ENCODE data around the gene PON1.

The PON1 gene

DNA sequence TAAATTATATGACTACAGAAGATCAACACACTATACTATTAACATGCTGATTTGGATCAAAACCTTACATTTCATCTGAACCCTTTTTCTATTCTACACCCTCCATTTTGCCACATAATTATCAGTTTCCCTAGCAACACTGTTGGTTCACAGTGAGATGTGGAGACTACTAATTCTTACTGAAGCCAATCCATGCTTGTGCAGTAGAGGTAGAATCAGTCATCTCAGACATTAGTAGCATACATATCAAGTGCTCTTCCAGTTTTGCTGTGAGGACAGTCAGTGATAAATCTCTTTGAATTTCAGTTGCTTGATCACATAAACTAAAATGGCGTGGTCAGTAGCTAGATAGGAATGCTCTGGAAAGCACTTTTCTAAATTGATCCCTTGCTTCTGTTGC, 70.3 kb downstream of the PON1 start:
- no peak for DNase-seq (ENCODE audit: low spot score)

DNA sequence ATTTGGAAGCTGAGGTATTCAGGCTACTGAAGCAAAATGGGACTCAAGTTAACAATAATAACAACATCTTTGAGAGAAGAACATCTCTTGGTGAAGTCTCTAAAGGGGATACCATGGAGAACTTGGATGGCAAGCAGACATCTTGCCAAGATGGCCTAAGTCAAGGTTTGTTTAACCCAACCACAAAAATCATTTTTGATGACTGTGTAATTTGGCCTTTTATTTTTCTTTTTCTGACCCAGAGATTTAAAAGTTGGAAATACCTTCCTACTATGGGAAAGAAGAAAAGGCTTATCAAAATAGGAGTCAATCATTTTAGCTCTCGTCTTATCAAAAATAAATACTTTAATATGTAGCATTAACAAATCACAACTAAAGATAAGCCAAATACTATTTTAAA, 72.4 kb downstream of the PON1 start:
- DNase-seq (ENCODE audit: low spot score): no peak

DNA sequence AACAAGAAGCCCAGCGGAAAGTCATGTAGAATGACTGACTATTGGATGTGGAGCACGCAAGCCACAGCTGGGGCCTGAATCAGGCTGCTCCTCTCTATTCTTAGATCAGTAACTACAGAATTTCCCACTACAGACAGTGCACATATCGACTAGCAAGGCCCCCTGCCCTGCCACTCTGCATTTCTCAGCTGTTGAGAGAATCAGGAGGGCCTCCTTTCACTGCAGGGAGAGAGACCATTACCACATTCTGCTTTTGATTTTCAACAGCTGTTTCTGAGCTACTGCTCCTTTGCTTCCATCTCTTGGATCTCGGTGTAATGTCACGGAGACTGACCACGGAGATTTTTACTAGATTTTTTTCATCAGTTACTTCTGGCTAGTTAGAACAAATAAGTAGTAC, 73.8 kb downstream of the PON1 start:
- no peak for DNase-seq (ENCODE audit: low spot score)

Data from hepatic stellate cell (primary cell).